Activated naive CD4-positive, alpha-beta T cell treated with anti-CD3 and anti-CD28 coated beads for 36 hours (primary cell): Measurements from ENCODE around the gene AEN. TPM values are rescaled to one million over a fixed set of nuclear protein-coding genes. Genes with fewer than 3 reads are reported as not detected.

Experiments used
- CTCF ChIA-PET: fragments of 350-600 bp; sonication (Branson Sonifier 250); formaldehyde crosslinking; loops from one replicate; lab custom pipeline; 2021; ENCODE audit warnings: antibody characterized with exemption; lab: Charles Lee
- DNase-seq: peaks from one replicate; pipeline ENCODE4 v3.0.0-alpha.2; 2020
- H3K27ac Mint-ChIP-seq: one replicate; pipeline ENCODE4 v1.8.0; 2021; ENCODE audit warnings: mild to moderate bottlenecking, mixed read lengths
- H3K27me3 Mint-ChIP-seq: one replicate; pipeline ENCODE4 v1.8.0; 2021; ENCODE audit warnings: low read depth, mixed read lengths
- H3K36me3 Mint-ChIP-seq: one replicate; pipeline ENCODE4 v1.8.0; 2021; ENCODE audit warnings: low read depth, mixed read lengths
- H3K4me1 Mint-ChIP-seq: one replicate; pipeline ENCODE4 v1.8.0; 2021; ENCODE audit warnings: low read depth, mixed read lengths
- H3K4me3 Mint-ChIP-seq: one replicate; pipeline ENCODE4 v1.8.0; 2021; ENCODE audit warnings: mild to moderate bottlenecking, moderate library complexity, mixed read lengths
- H3K9me3 Mint-ChIP-seq: one replicate; pipeline ENCODE4 v1.8.0; 2021; ENCODE audit warnings: mixed read lengths
- intact Hi-C: fragments of 100-400 bp; cut with micrococcal nuclease; formaldehyde crosslinking; loops from one replicate; pipeline ENCODE4 v1.15.1; 2023
- total RNA-seq, 2 experiments: library from RNA; stranded (reverse); gene quantifications; one replicate each; pipeline ENCODE4 v1.2.3, GENCODE V29; 2021

The AEN gene
- total RNA-seq, 2 experiments from 2014 or later = 85.2 to 87.2 TPM

GRCh38 chr15:88647351-88648105, 26.4 kb downstream of the AEN start:
- CTCF ChIA-PET = interaction anchor here (1.4 kb wide), 1 partner anchor 9 kb away, joined by 4 read pairs; the partner anchor contains the start of gene ISG20
- Mint-ChIP-seq H3K27me3 (no peaks in the 10 kb centered on the region), H3K27ac (peak overlapping the region; percentile 94), H3K9me3 (no peaks in the 10 kb centered on the region), H3K36me3 (peaks cover 2% of the 10 kb centered on the region), H3K4me1 (peaks cover 66% of the 10 kb centered on the region), H3K4me3 (no peak overlapping the region)
- DNase-seq = peak; percentile 6
- intact Hi-C loops = no loop called here

DNA sequence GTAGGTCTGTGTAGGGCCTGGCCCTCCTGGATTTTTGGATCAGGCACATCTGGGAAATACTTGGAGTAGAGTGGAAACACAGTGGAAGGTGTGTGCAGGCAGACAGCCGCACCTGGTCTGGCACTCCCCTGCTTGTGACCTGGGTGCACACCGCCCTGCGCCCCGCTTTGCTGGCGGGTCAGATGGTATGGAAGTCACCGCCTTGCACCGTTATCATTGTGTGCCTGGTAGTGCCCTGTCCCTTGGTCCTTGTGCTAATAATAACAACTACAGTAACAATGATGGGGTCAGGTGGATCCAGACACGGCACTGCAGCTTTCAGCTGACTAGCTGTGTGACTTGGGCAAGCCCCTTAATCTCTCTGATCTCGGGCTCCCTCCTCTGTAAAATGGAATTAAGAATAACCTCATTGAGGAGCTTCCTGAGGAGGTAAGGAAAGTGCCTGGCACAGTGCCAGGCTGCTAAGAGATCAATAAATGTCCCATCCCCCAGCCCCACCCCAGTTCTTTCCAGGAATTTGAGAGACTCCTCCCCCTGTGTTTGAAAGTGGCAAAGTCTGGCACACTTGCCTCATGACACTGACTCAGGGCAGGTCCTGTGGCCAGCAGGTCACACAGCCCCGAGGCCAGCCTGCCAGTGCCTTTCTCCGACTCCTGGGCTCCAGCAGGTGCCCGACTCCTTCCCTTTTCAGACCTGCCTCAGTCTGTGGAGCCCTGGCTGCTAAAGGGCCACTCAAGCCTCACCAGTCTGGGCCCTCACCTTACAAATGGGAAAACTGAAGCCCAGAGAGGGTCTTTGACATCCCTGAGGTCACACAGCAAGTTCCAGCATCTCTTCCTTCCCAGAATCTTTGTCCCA, 27.4 kb downstream of the AEN start:
- intact Hi-C loops = no loop called here
- Mint-ChIP-seq H3K36me3 (peaks cover 2% of the 10 kb centered on the region), H3K27me3 (no peaks in the 10 kb centered on the region), H3K27ac (peak overlapping the region; percentile 94), H3K9me3 (no peaks in the 10 kb centered on the region), H3K4me1 (peaks cover 73% of the 10 kb centered on the region), H3K4me3 (peak overlapping the region; percentile 48)
- DNase-seq = peak; percentile 60
- CTCF ChIA-PET = no interaction called here

DNA sequence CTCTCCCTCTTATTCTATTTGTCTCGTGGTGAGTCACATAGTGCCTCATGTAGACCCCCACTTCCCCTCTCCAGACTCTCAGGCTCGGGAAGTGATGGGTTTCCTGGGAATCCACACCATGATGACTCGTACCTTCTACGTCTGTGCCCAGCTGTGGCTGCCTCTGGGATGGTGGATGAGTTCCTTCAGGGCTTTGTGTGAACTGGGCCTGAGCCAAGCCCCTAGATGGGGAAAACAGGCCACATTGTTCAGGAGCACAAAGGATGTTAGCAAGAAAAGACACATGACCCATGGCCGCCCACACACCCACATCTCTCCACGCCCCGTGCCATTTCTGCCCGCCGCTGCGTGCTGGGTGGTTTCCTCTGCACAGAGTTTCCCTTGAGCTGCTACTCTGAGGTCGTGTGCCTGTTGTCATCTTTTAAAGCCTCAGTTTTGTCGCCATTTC, 28.2 kb downstream of the AEN start:
- no peaks in the 10 kb centered on the region for H3K9me3 Mint-ChIP-seq
- peak; percentile 90 for DNase-seq
- no peaks in the 10 kb centered on the region for H3K27me3 Mint-ChIP-seq
- peaks cover 2% of the 10 kb centered on the region for H3K36me3 Mint-ChIP-seq
- H3K27ac Mint-ChIP-seq = peak overlapping the region; percentile 94
- intact Hi-C loops = no loop called here
- H3K4me3 Mint-ChIP-seq = peak overlapping the region; percentile 48
- peaks cover 73% of the 10 kb centered on the region for H3K4me1 Mint-ChIP-seq
- CTCF ChIA-PET = interaction anchor here (0.6 to 1.4 kb wide), 2 partner anchors 11 kb away, joined by 3 to 4 read pairs; partner anchors contain the start of gene ISG20

- peak overlapping the region; percentile 94 for H3K27ac Mint-ChIP-seq
- peaks cover 77% of the 10 kb centered on the region for H3K4me1 Mint-ChIP-seq
- DNase-seq = peak; percentile 5
- no peaks in the 10 kb centered on the region for H3K27me3 Mint-ChIP-seq
- H3K36me3 Mint-ChIP-seq = peaks cover 2% of the 10 kb centered on the region
- H3K4me3 Mint-ChIP-seq = peak overlapping the region; percentile 48
- H3K9me3 Mint-ChIP-seq = no peaks in the 10 kb centered on the region
- intact Hi-C loops = no loop called here
- CTCF ChIA-PET = interaction anchor here (0.6 to 1.4 kb wide), 3 partner anchors 11 to 39 kb away, joined by 3 to 4 read pairs (median 3); partner anchors contain the start of gene ISG20
Measured at GRCh38 chr15:88649753-88650551, 28.8 kb downstream of the AEN start.

- DNase-seq = peak; percentile 2
- Mint-ChIP-seq H3K4me1 (peaks cover 77% of the 10 kb centered on the region), H3K4me3 (no peak overlapping the region), H3K36me3 (no peaks in the 10 kb centered on the region), H3K27me3 (no peaks in the 10 kb centered on the region), H3K9me3 (no peaks in the 10 kb centered on the region), H3K27ac (peak overlapping the region; percentile 58)
- intact Hi-C loops = no loop called here
- CTCF ChIA-PET = interaction anchor here (1.0 to 1.4 kb wide), 2 partner anchors 10 to 38 kb away, joined by 3 read pairs; no protein-coding TSS in a partner anchor
Measured at GRCh38 chr15:88650556-88650955, 29.4 kb downstream of the AEN start.

DNA sequence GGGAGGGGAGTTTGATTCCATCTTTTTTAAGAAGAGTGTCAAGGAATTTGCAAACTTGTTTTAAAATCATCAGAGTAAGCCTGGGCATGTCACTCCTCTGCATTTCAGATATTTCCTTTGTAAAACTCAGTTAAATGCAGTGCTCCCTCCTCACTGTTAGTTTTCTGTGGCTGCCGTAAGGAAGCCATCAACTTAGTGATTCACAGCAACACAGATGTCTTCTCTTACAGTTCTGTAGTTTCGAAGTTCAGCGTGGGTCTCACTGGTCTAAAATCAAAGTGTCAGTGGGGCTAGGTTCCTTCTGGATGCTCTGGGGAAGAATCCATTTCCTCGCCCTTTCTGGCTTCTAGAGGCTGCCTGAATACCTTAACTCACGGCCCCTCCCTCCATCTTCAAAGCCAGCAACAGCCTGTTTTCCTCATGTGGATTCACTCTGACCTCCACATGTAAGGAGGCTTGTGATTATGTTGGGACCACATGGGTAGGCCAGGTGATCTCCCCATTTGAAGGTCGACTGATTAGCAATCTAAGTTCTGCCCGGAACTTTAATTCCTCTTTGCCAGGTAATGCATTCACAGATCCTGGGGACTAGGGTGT, 30.1 kb downstream of the AEN start:
- H3K4me3 Mint-ChIP-seq = no peak overlapping the region
- CTCF ChIA-PET = no interaction called here
- no peaks in the 10 kb centered on the region for H3K9me3 Mint-ChIP-seq
- intact Hi-C loops = no loop called here
- peaks cover 84% of the 10 kb centered on the region for H3K4me1 Mint-ChIP-seq
- DNase-seq = no peak
- no peaks in the 10 kb centered on the region for H3K27me3 Mint-ChIP-seq
- H3K36me3 Mint-ChIP-seq = no peaks in the 10 kb centered on the region
- H3K27ac Mint-ChIP-seq = peak overlapping the region; percentile 58

DNA sequence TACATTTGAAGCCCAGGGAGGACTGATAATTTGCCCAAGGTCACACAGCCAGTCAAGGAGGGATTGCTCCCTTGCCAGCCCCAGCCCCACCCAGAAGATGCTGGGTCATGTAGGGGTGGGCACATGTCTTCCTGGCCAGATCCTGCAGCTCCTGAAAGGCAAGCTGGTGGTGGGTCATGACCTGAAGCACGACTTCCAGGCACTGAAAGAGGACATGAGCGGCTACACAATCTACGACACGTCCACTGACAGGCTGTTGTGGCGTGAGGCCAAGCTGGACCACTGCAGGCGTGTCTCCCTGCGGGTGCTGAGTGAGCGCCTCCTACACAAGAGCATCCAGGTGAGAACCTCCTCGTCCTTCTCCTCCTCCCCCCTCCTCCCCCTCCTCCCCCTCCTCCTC, 30.8 kb downstream of the AEN start:
- peak overlapping the region; percentile 46 for H3K27ac Mint-ChIP-seq
- H3K4me1 Mint-ChIP-seq = peaks cover 87% of the 10 kb centered on the region
- intact Hi-C loops = no loop called here
- H3K4me3 Mint-ChIP-seq = no peak overlapping the region
- peak; percentile 10 for DNase-seq
- no peaks in the 10 kb centered on the region for H3K36me3 Mint-ChIP-seq
- H3K27me3 Mint-ChIP-seq = no peaks in the 10 kb centered on the region
- H3K9me3 Mint-ChIP-seq = no peaks in the 10 kb centered on the region
- CTCF ChIA-PET = interaction anchor here (1.3 to 5.2 kb wide), 2 partner anchors 12 to 184 kb away, joined by 3 to 20 read pairs; partner anchors contain the start of gene MRPS11

DNA sequence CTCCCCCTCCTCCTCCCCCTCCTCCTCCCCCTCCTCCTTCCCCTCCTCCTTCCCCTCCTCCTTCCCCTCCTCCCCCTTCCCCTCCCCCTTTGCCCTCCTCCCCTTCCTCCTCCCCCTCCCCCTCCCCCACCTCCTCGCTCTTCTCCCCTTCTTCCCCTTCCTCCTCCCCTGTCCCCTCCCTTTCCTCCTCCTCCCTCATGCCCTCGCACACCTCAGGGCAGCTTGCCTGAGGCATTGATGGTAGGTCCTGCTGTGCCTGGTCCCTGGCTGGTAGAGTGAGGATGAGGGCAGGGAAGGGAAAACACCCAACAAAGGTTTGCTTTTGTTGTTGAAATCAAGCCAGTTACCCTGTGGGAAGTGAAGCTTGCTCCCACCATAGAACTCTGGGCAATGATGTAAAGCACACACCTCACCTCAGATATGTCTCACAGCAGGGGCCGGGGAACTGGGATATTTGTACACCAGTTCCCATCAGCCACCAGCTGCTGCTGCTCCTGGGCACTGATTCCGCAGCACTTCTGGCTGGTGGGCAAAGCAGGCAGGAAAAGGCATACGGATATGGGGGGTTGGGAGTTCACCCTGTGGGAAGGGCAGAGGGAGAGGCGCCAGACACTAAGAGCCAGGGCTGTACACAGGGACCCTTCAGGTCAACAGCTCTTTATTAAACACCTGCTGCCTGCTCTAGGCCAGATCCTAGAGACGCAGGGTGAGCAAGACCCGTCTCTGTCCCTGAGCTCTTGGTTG, 31.5 kb downstream of the AEN start:
- Mint-ChIP-seq H3K27me3 (no peaks in the 10 kb centered on the region), H3K4me1 (peaks cover 88% of the 10 kb centered on the region), H3K27ac (peak overlapping the region; percentile 81), H3K36me3 (no peaks in the 10 kb centered on the region), H3K9me3 (no peaks in the 10 kb centered on the region), H3K4me3 (no peak overlapping the region)
- DNase-seq = peak; percentile 18
- CTCF ChIA-PET = interaction anchor here (1.3 to 5.2 kb wide), 3 partner anchors 11 to 185 kb away, joined by 3 to 20 read pairs (median 12); partner anchors contain the start of gene MRPS11
- intact Hi-C loops = no loop called here

GRCh38 chr15:88653200-88654064, 32.3 kb downstream of the AEN start:
- Mint-ChIP-seq H3K4me3 (no peak overlapping the region), H3K27me3 (no peaks in the 10 kb centered on the region), H3K27ac (peak overlapping the region; percentile 81), H3K9me3 (no peaks in the 10 kb centered on the region), H3K4me1 (peaks cover 88% of the 10 kb centered on the region), H3K36me3 (no peaks in the 10 kb centered on the region)
- no peak for DNase-seq
- intact Hi-C loops = no loop called here
- CTCF ChIA-PET = interaction anchor here (0.5 to 5.2 kb wide), 5 partner anchors 10 to 269 kb away, joined by 3 to 20 read pairs (median 5); partner anchors contain the start of genes ISG20 and MRPS11

- no peak for DNase-seq
- Mint-ChIP-seq H3K4me1 (peaks cover 88% of the 10 kb centered on the region), H3K27ac (no peak overlapping the region), H3K9me3 (no peaks in the 10 kb centered on the region), H3K27me3 (no peaks in the 10 kb centered on the region), H3K4me3 (no peak overlapping the region), H3K36me3 (no peaks in the 10 kb centered on the region)
- CTCF ChIA-PET = interaction anchor here (1.2 to 5.2 kb wide), 3 partner anchors 9 to 30 kb away, joined by 3 to 20 read pairs (median 12); partner anchors contain the start of gene ISG20
- intact Hi-C loops = no loop called here
Measured at GRCh38 chr15:88654430-88655102, 33.4 kb downstream of the AEN start.
